Putamen (tissue), 1 donor: ENCODE measurements around the gene PRKAG2.

ENCODE experiments used
- DNase-seq: peaks from one replicate; pipeline ENCODE4 v3.0.0-alpha.2; 2016; ENCODE audit warnings: low spot score

Gene PRKAG2

GRCh38 chr7:151900986-151901621 is 24.2 kb upstream of the PRKAG2 start:
- DNase-seq, result no peak

GRCh38 chr7:151900591-151900985 is 23.7 kb upstream of the PRKAG2 start:
- DNase-seq, result no peak

- no peak for DNase-seq
These were observed 22.8 kb upstream of the PRKAG2 start for GRCh38 chr7:151899513-151900360.

- no peak for DNase-seq
These were observed 21.2 kb upstream of the PRKAG2 start for GRCh38 chr7:151897951-151898686.

- DNase-seq, result peak; percentile 60
These were observed 20.3 kb upstream of the PRKAG2 start for GRCh38 chr7:151897161-151897731.

- no peak for DNase-seq
These were observed 19.6 kb upstream of the PRKAG2 start for GRCh38 chr7:151896486-151896885.

- no peak for DNase-seq
These were observed 19.2 kb upstream of the PRKAG2 start for GRCh38 chr7:151896086-151896485.

- DNase-seq, result no peak
These were observed 18.7 kb upstream of the PRKAG2 start for GRCh38 chr7:151895631-151896031.

GRCh38 chr7:151895008-151895630 is 18.2 kb upstream of the PRKAG2 start:
- DNase-seq, result no peak

GRCh38 chr7:151894111-151895007 is 17.4 kb upstream of the PRKAG2 start:
- DNase-seq, result no peak

GRCh38 chr7:151893405-151893923 is 16.5 kb upstream of the PRKAG2 start:
- DNase-seq, result no peak

- no peak for DNase-seq
These were observed 14.8 kb upstream of the PRKAG2 start for GRCh38 chr7:151891753-151892152.

- DNase-seq, result no peak
These were observed 14.3 kb upstream of the PRKAG2 start for GRCh38 chr7:151891182-151891581.

GRCh38 chr7:151890355-151891004 is 13.6 kb upstream of the PRKAG2 start:
- DNase-seq, result no peak

- DNase-seq, result no peak
These were observed 12.8 kb upstream of the PRKAG2 start for GRCh38 chr7:151889406-151890354.

- no peak for DNase-seq
These were observed 11.5 kb upstream of the PRKAG2 start for GRCh38 chr7:151888079-151889067.

- no peak for DNase-seq
These were observed 9.9 kb upstream of the PRKAG2 start for GRCh38 chr7:151886783-151887182.

GRCh38 chr7:151885202-151885580 is 8.3 kb upstream of the PRKAG2 start:
- no peak for DNase-seq
